ENCODE measurements around the gene PITPNB. TPM values are rescaled to one million over a fixed set of nuclear protein-coding genes. Genes with fewer than 3 reads are reported as not detected.

PITPNB gene
- total RNA-seq, 1 donor from 2014 or later, result 78.7 TPM

DNA sequence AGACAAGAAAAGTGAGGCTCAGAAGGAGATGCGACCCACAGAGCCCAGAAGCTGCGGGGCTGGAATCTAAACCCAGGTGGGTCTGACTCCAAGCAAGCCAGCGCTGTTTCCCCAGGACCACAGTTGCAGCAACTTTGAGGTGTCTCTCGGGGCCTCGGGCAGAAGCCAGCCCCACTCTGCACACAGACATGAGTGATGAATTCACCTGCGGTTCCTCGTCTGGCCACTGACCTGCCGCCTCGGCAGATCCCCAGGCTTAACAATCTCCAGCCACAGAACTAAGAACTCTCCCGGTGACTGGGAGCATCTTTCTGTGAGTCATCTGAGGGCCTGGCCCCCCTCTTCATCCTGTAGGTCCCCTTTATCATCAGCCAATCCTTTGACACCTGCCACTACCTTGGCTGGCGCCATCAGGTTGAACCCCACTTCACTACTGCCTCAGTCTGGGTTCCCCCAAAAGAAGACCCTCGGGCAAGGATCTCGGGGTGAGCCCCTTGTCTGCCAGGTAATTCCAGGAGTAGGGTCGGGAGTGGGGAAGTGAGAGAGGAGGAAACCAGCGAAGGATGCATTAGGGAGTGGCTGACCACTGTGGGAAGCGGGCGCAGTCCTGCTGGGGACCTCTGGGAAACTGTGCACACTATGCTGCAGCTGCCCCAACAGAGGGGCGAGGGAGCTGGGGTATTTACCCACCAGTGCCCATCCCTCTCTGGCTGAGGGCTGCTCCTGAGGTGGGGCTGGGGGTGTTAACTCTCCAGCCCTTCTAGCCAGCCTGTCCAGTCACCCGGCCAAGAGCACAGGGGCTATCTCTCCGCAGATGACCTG is 84.5 kb downstream of the PITPNB start:
- Mint-ChIP-seq H3K27me3 (ENCODE audit: low read depth) (no peaks in the 10 kb centered on the region), H3K4me1 (ENCODE audit: low read depth) (peaks cover 41% of the 10 kb centered on the region), H3K9me3 (ENCODE audit: low read depth) (peaks cover 5% of the 10 kb centered on the region), H3K36me3 (ENCODE audit: low read depth) (peaks cover 5% of the 10 kb centered on the region), H3K27ac (ENCODE audit: unreplicated experiment) (no peak overlapping the region), H3K4me3 (ENCODE audit: unreplicated experiment) (no peak overlapping the region)
- DNase-seq (ENCODE audit: low spot score), result no peak
- TF ChIP-seq, protein P1, sequence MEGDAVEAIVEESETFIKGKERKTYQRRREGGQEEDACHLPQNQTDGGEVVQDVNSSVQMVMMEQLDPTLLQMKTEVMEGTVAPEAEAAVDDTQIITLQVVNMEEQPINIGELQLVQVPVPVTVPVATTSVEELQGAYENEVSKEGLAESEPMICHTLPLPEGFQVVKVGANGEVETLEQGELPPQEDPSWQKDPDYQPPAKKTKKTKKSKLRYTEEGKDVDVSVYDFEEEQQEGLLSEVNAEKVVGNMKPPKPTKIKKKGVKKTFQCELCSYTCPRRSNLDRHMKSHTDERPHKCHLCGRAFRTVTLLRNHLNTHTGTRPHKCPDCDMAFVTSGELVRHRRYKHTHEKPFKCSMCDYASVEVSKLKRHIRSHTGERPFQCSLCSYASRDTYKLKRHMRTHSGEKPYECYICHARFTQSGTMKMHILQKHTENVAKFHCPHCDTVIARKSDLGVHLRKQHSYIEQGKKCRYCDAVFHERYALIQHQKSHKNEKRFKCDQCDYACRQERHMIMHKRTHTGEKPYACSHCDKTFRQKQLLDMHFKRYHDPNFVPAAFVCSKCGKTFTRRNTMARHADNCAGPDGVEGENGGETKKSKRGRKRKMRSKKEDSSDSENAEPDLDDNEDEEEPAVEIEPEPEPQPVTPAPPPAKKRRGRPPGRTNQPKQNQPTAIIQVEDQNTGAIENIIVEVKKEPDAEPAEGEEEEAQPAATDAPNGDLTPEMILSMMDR (IDR thresholded peaks at IDR 0.05), result no peak

DNA sequence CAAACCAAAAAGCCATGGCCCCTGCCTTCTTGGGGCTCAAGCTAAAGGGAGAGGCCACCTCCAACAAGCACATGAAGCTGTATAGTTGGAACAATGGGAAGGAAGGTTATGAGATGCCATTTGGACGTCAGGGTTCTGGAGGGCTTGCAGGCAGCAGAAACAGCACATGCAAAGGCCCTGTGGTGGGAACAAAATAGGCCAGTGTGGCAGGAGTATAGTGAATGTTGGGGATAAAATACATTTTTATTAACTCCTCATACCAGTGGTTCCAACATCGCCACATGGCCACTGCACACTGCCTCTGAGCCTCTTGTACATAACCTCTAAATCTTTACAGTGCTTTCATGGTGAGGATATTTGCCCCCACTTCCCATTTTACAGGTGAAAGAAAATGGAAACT is 85.3 kb downstream of the PITPNB start:
- H3K27me3 Mint-ChIP-seq (ENCODE audit: low read depth), result no peaks in the 10 kb centered on the region
- H3K4me3 Mint-ChIP-seq (ENCODE audit: unreplicated experiment), result no peak overlapping the region
- no peak for DNase-seq (ENCODE audit: low spot score)
- peaks cover 5% of the 10 kb centered on the region for H3K36me3 Mint-ChIP-seq (ENCODE audit: low read depth)
- H3K4me1 Mint-ChIP-seq (ENCODE audit: low read depth), result peaks cover 41% of the 10 kb centered on the region
- TF ChIP-seq, protein P1 (IDR thresholded peaks at IDR 0.05), result no peak
- H3K27ac Mint-ChIP-seq (ENCODE audit: unreplicated experiment), result no peak overlapping the region
- H3K9me3 Mint-ChIP-seq (ENCODE audit: low read depth), result peaks cover 5% of the 10 kb centered on the region

DNA sequence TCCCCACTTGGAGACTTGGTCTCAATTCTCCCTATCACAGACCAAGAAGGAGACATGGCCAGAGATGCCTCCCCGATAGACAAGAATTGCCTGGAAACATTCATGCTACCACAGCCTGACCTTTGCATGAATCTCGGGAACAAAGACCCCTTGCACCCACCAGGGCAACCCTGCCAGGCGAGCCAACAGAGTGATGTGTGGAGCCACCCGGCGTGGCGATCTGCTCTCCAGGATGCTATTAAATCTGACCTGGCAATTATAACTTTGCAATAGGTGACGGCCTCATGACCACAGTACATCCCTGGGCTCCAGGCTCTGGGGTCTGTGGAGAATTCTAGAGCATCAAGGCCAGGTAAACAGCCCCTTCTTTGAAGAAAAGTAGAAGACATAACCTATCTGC is 86.5 kb downstream of the PITPNB start:
- no peak overlapping the region for H3K27ac Mint-ChIP-seq (ENCODE audit: unreplicated experiment)
- H3K4me3 Mint-ChIP-seq (ENCODE audit: unreplicated experiment), result no peak overlapping the region
- DNase-seq (ENCODE audit: low spot score), result no peak
- peaks cover 2% of the 10 kb centered on the region for H3K36me3 Mint-ChIP-seq (ENCODE audit: low read depth)
- no peaks in the 10 kb centered on the region for H3K27me3 Mint-ChIP-seq (ENCODE audit: low read depth)
- peaks cover 3% of the 10 kb centered on the region for H3K9me3 Mint-ChIP-seq (ENCODE audit: low read depth)
- peaks cover 44% of the 10 kb centered on the region for H3K4me1 Mint-ChIP-seq (ENCODE audit: low read depth)
- TF ChIP-seq, protein P1 (IDR thresholded peaks at IDR 0.05), result no peak

DNA sequence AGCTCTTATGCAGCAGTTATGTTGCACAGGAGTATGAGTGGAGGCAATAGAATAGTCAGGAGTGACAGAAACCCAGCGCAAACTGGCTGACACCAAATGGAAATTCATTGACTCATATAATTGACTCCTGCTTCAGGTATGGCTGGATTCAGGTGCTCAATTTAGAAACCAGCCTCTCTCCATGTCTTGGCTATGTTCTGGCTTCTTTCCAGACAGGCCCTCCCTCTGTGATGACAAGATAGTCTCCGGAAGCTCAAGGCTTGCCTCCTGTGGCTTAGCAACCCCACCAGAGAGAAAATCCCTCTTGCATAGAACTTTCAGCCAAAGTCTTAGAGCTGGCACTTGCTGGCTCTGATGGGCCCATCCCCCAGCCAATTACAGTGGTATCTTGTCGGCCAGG is 89.4 kb downstream of the PITPNB start:
- DNase-seq (ENCODE audit: low spot score), result no peak
- peaks cover 1% of the 10 kb centered on the region for H3K36me3 Mint-ChIP-seq (ENCODE audit: low read depth)
- H3K4me1 Mint-ChIP-seq (ENCODE audit: low read depth), result peaks cover 24% of the 10 kb centered on the region
- H3K27ac Mint-ChIP-seq (ENCODE audit: unreplicated experiment), result no peak overlapping the region
- no peaks in the 10 kb centered on the region for H3K27me3 Mint-ChIP-seq (ENCODE audit: low read depth)
- TF ChIP-seq, protein P1 (IDR thresholded peaks at IDR 0.05), result no peak
- H3K9me3 Mint-ChIP-seq (ENCODE audit: low read depth), result no peaks in the 10 kb centered on the region
- no peak overlapping the region for H3K4me3 Mint-ChIP-seq (ENCODE audit: unreplicated experiment)

DNA sequence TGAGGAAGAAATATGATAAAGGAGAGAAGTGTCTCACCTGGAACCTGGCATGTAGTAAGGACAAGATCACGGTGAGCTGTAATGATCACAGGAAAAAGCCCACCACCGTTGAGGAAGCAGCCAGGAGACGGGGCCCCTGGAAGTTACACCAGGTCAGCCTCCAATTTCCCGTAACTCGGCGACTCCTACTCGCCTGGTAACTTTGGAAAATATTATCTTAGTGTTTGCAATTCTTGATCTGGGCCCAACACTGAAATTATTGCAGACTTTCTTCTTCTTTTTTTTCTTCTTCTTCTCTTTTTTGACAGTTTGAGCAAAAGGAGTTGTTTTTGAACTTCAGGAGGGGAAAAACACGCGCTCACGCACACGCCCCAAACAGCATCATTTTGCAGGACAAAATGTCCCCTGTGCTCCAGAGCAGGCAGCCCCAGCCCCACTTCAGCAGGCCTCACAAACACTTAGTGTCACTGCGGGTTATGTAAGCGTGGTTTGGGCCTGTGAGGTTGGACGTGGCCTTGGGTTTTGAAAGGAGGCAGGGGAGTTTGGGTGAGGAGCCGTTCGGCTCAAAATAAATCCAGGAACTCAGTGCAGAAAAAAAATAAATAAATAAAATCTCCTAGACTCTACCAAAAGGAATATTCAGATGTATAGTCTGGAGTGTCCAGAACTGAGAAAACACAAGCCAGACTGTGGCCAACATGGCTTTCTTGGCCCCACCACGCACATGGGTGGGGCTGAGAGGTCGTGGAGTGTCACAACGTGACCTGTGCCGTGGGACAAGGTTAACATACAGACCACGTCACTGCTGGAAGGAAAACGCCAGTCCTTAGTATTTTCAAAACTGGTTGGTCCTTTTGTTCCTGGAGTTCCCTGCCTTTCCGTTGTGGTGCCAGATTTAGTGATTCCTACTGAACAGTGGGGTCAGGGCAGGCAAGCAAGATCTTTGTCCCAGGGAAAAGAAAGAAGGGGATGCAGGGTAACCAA is 91.2 kb downstream of the PITPNB start:
- Mint-ChIP-seq H3K27me3 (ENCODE audit: low read depth) (no peaks in the 10 kb centered on the region), H3K4me3 (ENCODE audit: unreplicated experiment) (no peak overlapping the region), H3K9me3 (ENCODE audit: low read depth) (no peaks in the 10 kb centered on the region), H3K4me1 (ENCODE audit: low read depth) (peaks cover 24% of the 10 kb centered on the region), H3K36me3 (ENCODE audit: low read depth) (peaks cover 1% of the 10 kb centered on the region), H3K27ac (ENCODE audit: unreplicated experiment) (peak overlapping the region; percentile 52)
- TF ChIP-seq, protein P1 (IDR thresholded peaks at IDR 0.05), result no peak
- DNase-seq (ENCODE audit: low spot score), result peak; percentile 44

Data from chondrocyte (in vitro differentiated cells).